Gastroesophageal sphincter (tissue), 4 donors: ENCODE results near the gene CDH13. TPM values are rescaled to one million over a fixed set of nuclear protein-coding genes. Genes with fewer than 3 reads are reported as not detected.

ENCODE experiments used
- ATAC-seq: fragments of 150-250 bp; one replicate; pipeline ENCODE4 v1.9.1; 2016; ENCODE audit warnings: mild to moderate bottlenecking, moderate library complexity
- H3K27ac ChIP-seq, 4 donors: fragments of 200-600 bp; sonication (generic) in 3 of 4; 1 replicate in 3 of 4; 2 replicates in 1 of 4; pipeline ENCODE4 v1.5.1; 2016 to 2019
- H3K27me3 ChIP-seq: fragments of 200-600 bp; sonication (generic); one replicate; pipeline ENCODE4 v1.5.1; 2019
- H3K36me3 ChIP-seq, 2 donors: fragments of 200-600 bp; sonication (generic); one replicate each; pipeline ENCODE4 v1.5.1; 2019; ENCODE audit warnings: control low read depth in 1 of 2
- H3K4me1 ChIP-seq, 3 donors: fragments of 200-600 bp; sonication (generic); 1 replicate in 2 of 3; 2 replicates in 1 of 3; pipeline ENCODE4 v1.5.1; 2016 to 2019; ENCODE audit warnings: control low read depth in 2 of 3
- H3K4me3 ChIP-seq, 2 donors: fragments of 200-600 bp; sonication (generic); one replicate each; pipeline ENCODE4 v1.5.1; 2019; ENCODE audit warnings: mild to moderate bottlenecking in 1 of 2, moderate library complexity in 1 of 2
- H3K9me3 ChIP-seq, 3 donors: fragments of 200-600 bp; sonication (generic); one replicate each; pipeline ENCODE4 v1.5.1; 2017 to 2019; ENCODE audit warnings: control low read depth in 2 of 3
- EP300 ChIP-seq: sonication (generic); formaldehyde crosslinking; IDR thresholded peaks from one replicate; pipeline ENCODE4 v1.6.1; 2017; ENCODE audit warnings: antibody characterized with exemption, mild to moderate bottlenecking
- POLR2A ChIP-seq, 2 donors: fragments of 450-650 bp; IDR thresholded peaks; one replicate each; pipeline ENCODE4 v1.6.1; 2017; ENCODE audit warnings: antibody characterized with exemption in 2 of 2, mild to moderate bottlenecking in 2 of 2, moderate library complexity in 1 of 2
- POLR2AphosphoS5 ChIP-seq: sonication (generic); formaldehyde crosslinking; IDR thresholded peaks from one replicate; pipeline ENCODE4 v1.6.1; 2017; ENCODE audit warnings: antibody characterized with exemption
- WGBS, 2 donors: methylation state at CpG; one replicate each; pipeline ENCODE4 v1.1.5; 2018; ENCODE audit warnings: low coverage in 1 of 2; 5-methylcytosine and 5-hydroxymethylcytosine counted together
- total RNA-seq, 4 donors: library from RNA; depleted of rRNA; stranded (reverse); fragments of >200 nt; gene quantifications; one replicate each; pipeline ENCODE4 v1.1.0, GENCODE V29; 2016
- TF ChIP-seq, protein P1 (sequence below), 4 experiments: fragments of 200-600 bp in 2 of 4; fragments of 450-650 bp in 2 of 4; sonication (generic) in 1 of 4; IDR thresholded peaks; one replicate each; pipeline ENCODE4 v1.5.1; 2017 to 2019; ENCODE audit warnings: antibody characterized with exemption in 4 of 4, mild to moderate bottlenecking in 2 of 4, moderate library complexity in 2 of 4

The CDH13 gene
- total RNA-seq, 4 donors from 2014 or later = 4.2 to 22.3 (median 11.4) TPM

GRCh38 chr16:83031524-83031923, 404.8 kb downstream of the CDH13 start:
- Histone ChIP-seq H3K4me3 (no peak overlapping the region), H3K27me3 (no peaks in the 10 kb centered on the region), H3K4me1 (no peaks in the 10 kb centered on the region), H3K27ac (no peak overlapping the region), H3K36me3 (no peaks in the 10 kb centered on the region), H3K9me3 (no peaks in the 10 kb centered on the region)
- no peak for ATAC-seq
- TF ChIP-seq EP300 (no peak), POLR2A (IDR thresholded peaks at IDR 0.05) (no peak), POLR2AphosphoS5 (no peak)
- TF ChIP-seq, protein P1, sequence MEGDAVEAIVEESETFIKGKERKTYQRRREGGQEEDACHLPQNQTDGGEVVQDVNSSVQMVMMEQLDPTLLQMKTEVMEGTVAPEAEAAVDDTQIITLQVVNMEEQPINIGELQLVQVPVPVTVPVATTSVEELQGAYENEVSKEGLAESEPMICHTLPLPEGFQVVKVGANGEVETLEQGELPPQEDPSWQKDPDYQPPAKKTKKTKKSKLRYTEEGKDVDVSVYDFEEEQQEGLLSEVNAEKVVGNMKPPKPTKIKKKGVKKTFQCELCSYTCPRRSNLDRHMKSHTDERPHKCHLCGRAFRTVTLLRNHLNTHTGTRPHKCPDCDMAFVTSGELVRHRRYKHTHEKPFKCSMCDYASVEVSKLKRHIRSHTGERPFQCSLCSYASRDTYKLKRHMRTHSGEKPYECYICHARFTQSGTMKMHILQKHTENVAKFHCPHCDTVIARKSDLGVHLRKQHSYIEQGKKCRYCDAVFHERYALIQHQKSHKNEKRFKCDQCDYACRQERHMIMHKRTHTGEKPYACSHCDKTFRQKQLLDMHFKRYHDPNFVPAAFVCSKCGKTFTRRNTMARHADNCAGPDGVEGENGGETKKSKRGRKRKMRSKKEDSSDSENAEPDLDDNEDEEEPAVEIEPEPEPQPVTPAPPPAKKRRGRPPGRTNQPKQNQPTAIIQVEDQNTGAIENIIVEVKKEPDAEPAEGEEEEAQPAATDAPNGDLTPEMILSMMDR (IDR thresholded peaks at IDR 0.05) = no peak
- 100% methylated on average over 2 of the region's 3 CpGs; no CpG with 5 or more reads in 1 of the 2 donors for WGBS, 2 donors

GRCh38 chr16:83037102-83037501, 410.3 kb downstream of the CDH13 start:
- TF ChIP-seq EP300 (no peak), POLR2A (IDR thresholded peaks at IDR 0.05) (no peak), POLR2AphosphoS5 (no peak)
- TF ChIP-seq, protein P1 (IDR thresholded peaks at IDR 0.05) = no peak
- no peaks in the 10 kb centered on the region for H3K9me3 ChIP-seq
- no peaks in the 10 kb centered on the region for H3K4me1 ChIP-seq
- H3K27ac ChIP-seq = no peak overlapping the region
- no peak overlapping the region for H3K4me3 ChIP-seq
- H3K36me3 ChIP-seq = no peaks in the 10 kb centered on the region
- no peaks in the 10 kb centered on the region for H3K27me3 ChIP-seq
- WGBS, 2 donors = 59 to 60% methylated on average over 2 of the region's 2 CpGs
- no peak for ATAC-seq

DNA sequence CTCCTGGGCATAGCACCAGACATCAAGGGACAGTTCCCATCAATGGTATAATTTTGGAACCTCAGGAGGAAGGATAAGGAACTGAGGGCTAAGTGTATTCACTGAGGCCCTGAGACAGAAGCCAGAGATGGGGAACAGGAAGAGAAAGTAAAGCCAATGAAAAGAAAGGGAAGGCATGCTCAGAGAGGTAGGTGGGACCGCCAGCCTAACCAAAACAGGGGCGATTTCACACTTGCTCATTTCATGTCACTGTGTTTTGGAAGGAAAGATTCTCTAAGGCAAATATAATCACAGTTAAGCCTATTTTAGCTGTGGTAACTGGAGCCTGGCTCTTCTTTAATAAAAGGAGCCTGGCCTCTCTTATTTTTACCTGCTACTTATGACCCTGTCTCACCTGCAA, 411.1 kb downstream of the CDH13 start:
- H3K4me1 ChIP-seq = no peaks in the 10 kb centered on the region
- WGBS, 2 donors = 79 to 100% methylated on average over 2 of the region's 2 CpGs
- TF ChIP-seq POLR2A (IDR thresholded peaks at IDR 0.05) (no peak), POLR2AphosphoS5 (no peak), EP300 (no peak)
- TF ChIP-seq, protein P1 (IDR thresholded peaks at IDR 0.05) = no peak
- no peak overlapping the region for H3K27ac ChIP-seq
- no peak for ATAC-seq
- H3K27me3 ChIP-seq = no peaks in the 10 kb centered on the region
- H3K4me3 ChIP-seq = no peak overlapping the region
- H3K36me3 ChIP-seq = no peaks in the 10 kb centered on the region
- no peaks in the 10 kb centered on the region for H3K9me3 ChIP-seq

- no peak overlapping the region for H3K4me3 ChIP-seq
- 70 to 80% methylated on average over 3 to 4 of the region's 4 CpGs for WGBS, 2 donors
- TF ChIP-seq, protein P1 (IDR thresholded peaks at IDR 0.05) = no peak
- TF ChIP-seq EP300 = no peak
- no peak for TF ChIP-seq POLR2AphosphoS5
- no peak for TF ChIP-seq POLR2A (IDR thresholded peaks at IDR 0.05)
- no peaks in the 10 kb centered on the region for H3K27me3 ChIP-seq
- no peak overlapping the region for H3K27ac ChIP-seq
- no peaks in the 10 kb centered on the region for H3K4me1 ChIP-seq
- H3K36me3 ChIP-seq = no peaks in the 10 kb centered on the region
- no peaks in the 10 kb centered on the region for H3K9me3 ChIP-seq
- no peak for ATAC-seq
Measured at GRCh38 chr16:83040174-83040573, 413.4 kb downstream of the CDH13 start.

GRCh38 chr16:83044589-83044988, 417.8 kb downstream of the CDH13 start:
- ATAC-seq = no peak
- Histone ChIP-seq H3K9me3 (no peaks in the 10 kb centered on the region), H3K4me1 (no peaks in the 10 kb centered on the region), H3K4me3 (no peak overlapping the region), H3K36me3 (no peaks in the 10 kb centered on the region), H3K27me3 (no peaks in the 10 kb centered on the region), H3K27ac (no peak overlapping the region)
- 62 to 66% methylated on average over 10 of the region's 10 CpGs for WGBS, 2 donors
- TF ChIP-seq POLR2A (IDR thresholded peaks at IDR 0.05) (no peak), EP300 (no peak)
